Measurements from ENCODE around the gene FBN1. TPM values are rescaled to one million over a fixed set of nuclear protein-coding genes. Genes with fewer than 3 reads are reported as not detected.

The FBN1 gene
- total RNA-seq, 1 experiment from 2014 or later: 5.2 TPM

DNA sequence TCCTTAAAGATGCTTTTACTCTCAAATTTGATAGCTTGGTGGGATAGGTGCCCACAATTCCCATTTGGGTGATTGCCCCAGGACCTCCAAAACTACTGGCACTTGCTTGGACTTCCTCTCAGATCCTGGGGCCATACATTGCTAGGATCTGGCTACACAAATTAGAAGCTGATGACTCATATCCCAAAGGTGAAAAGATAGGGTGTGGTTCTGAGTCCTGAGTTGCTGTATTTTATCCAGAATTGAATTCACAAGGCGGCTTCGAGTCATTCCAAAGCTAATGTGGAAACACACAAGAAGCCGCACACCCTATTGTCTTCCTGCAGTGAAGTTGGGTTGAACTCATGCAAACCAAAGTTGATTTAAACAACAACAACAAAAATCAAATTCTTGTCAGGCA, 260.9 kb downstream of the FBN1 start:
- ChIA-PET CTCF (no interaction called here), POLR2A (no interaction called here)
- no peaks in the 10 kb centered on the region for H3K9me3 Mint-ChIP-seq
- peaks cover 3% of the 10 kb centered on the region; the same call in 1 of the 2 replicates for H3K4me1 Mint-ChIP-seq
- H3K4me3 Mint-ChIP-seq: no peak overlapping the region
- no peak overlapping the region for H3K27ac Mint-ChIP-seq
- TF ChIP-seq PRRX2 (CRISPR knock-in tag; IDR thresholded peaks at IDR 0.05) (no peak), SP1 (CRISPR knock-in tag; conservative IDR thresholded peaks at IDR 0.05) (no peak)
- no peaks in the 10 kb centered on the region for H3K27me3 Mint-ChIP-seq (ENCODE audit: low read depth)
- H3K36me3 Mint-ChIP-seq: no peaks in the 10 kb centered on the region
- ATAC-seq (no peak), DNase-seq (ENCODE audit: low spot score) (no peak)

DNA sequence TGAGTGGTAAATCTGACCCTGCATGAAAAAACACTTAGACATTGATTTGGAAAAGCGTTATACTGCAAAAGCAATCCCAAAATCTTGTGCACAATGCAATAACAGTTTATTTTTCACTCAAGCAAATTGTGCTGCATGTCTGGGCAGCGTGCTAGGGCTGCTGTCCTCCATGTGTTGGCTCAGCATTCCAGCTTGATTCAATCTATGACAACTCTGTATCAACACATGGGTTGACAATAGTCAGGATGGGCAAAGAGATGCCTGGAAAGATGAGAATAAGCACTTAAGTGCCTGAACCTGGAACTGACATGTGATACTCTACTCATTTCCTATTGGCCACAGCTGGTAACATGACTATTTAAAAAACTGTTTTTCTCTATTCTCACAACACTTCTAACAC, 262.5 kb downstream of the FBN1 start:
- ChIA-PET POLR2A (no interaction called here), CTCF (interaction anchor here (1.3 kb wide), 1 partner anchor 124 kb away, joined by 3 read pairs; no protein-coding TSS in a partner anchor)
- Mint-ChIP-seq H3K27ac (no peak overlapping the region), H3K36me3 (peaks cover 2% of the 10 kb centered on the region; the same call in 1 of the 2 replicates), H3K4me3 (no peak overlapping the region), H3K27me3 (ENCODE audit: low read depth) (no peaks in the 10 kb centered on the region), H3K9me3 (peaks cover 6% of the 10 kb centered on the region), H3K4me1 (peaks cover 3% of the 10 kb centered on the region; the same call in 1 of the 2 replicates)
- TF ChIP-seq PRRX2 (CRISPR knock-in tag; IDR thresholded peaks at IDR 0.05) (no peak), FOXJ3 (CRISPR knock-in tag; IDR thresholded peaks at IDR 0.05; ENCODE audit: borderline replicate concordance) (no peak), HMGA2 (CRISPR knock-in tag; IDR thresholded peaks at IDR 0.05) (no peak), IRF2 (CRISPR knock-in tag; IDR thresholded peaks at IDR 0.05; ENCODE audit: borderline replicate concordance, low read depth) (no peak), NFE2L1 (CRISPR knock-in tag; IDR thresholded peaks at IDR 0.05) (no peak), ZNF219 (CRISPR knock-in tag; IDR thresholded peaks at IDR 0.05; ENCODE audit: borderline replicate concordance) (no peak), MXD4 (CRISPR knock-in tag; IDR thresholded peaks at IDR 0.05; ENCODE audit: borderline replicate concordance) (no peak), NR1H2 (CRISPR knock-in tag; IDR thresholded peaks at IDR 0.05) (no peak), TCF7 (CRISPR knock-in tag; IDR thresholded peaks at IDR 0.05; ENCODE audit: low read depth) (no peak), FOXK1 (CRISPR knock-in tag; IDR thresholded peaks at IDR 0.05) (no peak), ZMAT4 (CRISPR knock-in tag; IDR thresholded peaks at IDR 0.05) (no peak), ELF4 (CRISPR knock-in tag; IDR thresholded peaks at IDR 0.05; ENCODE audit: low read depth) (no peak), ZNF423 (CRISPR knock-in tag; IDR thresholded peaks at IDR 0.05) (no peak), E2F4 (CRISPR knock-in tag; IDR thresholded peaks at IDR 0.05; ENCODE audit: borderline replicate concordance, low read depth) (no peak)
- TF ChIP-seq, protein P1, sequence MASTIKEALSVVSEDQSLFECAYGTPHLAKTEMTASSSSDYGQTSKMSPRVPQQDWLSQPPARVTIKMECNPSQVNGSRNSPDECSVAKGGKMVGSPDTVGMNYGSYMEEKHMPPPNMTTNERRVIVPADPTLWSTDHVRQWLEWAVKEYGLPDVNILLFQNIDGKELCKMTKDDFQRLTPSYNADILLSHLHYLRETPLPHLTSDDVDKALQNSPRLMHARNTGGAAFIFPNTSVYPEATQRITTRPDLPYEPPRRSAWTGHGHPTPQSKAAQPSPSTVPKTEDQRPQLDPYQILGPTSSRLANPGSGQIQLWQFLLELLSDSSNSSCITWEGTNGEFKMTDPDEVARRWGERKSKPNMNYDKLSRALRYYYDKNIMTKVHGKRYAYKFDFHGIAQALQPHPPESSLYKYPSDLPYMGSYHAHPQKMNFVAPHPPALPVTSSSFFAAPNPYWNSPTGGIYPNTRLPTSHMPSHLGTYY (CRISPR knock-in tag; IDR thresholded peaks at IDR 0.05): no peak
- TF ChIP-seq, protein P2, sequence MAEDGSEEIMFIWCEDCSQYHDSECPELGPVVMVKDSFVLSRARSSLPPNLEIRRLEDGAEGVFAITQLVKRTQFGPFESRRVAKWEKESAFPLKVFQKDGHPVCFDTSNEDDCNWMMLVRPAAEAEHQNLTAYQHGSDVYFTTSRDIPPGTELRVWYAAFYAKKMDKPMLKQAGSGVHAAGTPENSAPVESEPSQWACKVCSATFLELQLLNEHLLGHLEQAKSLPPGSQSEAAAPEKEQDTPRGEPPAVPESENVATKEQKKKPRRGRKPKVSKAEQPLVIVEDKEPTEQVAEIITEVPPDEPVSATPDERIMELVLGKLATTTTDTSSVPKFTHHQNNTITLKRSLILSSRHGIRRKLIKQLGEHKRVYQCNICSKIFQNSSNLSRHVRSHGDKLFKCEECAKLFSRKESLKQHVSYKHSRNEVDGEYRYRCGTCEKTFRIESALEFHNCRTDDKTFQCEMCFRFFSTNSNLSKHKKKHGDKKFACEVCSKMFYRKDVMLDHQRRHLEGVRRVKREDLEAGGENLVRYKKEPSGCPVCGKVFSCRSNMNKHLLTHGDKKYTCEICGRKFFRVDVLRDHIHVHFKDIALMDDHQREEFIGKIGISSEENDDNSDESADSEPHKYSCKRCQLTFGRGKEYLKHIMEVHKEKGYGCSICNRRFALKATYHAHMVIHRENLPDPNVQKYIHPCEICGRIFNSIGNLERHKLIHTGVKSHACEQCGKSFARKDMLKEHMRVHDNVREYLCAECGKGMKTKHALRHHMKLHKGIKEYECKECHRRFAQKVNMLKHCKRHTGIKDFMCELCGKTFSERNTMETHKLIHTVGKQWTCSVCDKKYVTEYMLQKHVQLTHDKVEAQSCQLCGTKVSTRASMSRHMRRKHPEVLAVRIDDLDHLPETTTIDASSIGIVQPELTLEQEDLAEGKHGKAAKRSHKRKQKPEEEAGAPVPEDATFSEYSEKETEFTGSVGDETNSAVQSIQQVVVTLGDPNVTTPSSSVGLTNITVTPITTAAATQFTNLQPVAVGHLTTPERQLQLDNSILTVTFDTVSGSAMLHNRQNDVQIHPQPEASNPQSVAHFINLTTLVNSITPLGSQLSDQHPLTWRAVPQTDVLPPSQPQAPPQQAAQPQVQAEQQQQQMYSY (CRISPR knock-in tag; IDR thresholded peaks at IDR 0.05): no peak
- TF ChIP-seq, protein P3, sequence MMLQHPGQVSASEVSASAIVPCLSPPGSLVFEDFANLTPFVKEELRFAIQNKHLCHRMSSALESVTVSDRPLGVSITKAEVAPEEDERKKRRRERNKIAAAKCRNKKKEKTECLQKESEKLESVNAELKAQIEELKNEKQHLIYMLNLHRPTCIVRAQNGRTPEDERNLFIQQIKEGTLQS (CRISPR knock-in tag; conservative IDR thresholded peaks at IDR 0.05): no peak
- no peak for ATAC-seq
- DNase-seq (ENCODE audit: low spot score): no peak

Measured in WTC11 (cell line).